ENCODE measurements around the gene PCNP.
"Not testable (repeated sequence)": the region's sequence is repeated elsewhere in the genome, so short reads cannot be mapped to it uniquely, and the experiment has no call there.

Gene PCNP

DNA sequence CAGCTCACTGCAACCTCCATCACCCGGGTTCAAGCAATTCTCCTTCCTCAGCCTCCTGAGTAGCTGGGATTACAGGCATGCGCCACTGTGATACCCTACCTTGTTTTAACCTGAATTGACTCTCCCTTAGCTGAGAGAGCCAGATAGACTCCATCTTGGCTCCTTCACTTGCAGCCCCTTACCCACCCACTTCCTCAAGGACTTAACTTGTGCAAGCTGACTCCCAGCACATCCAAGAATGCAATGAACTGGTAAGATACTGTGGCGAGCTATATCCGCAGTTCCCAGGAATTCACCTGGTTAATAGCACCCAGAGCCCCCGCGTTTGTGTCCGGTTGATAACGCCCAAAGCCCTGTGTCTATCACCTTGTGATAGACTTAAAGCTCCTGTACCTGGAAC, 58.0 kb downstream of the PCNP start:
- H3K4me3 ChIP-seq; H3K9me3 ChIP-seq; in situ Hi-C loops (cut with MboI; ENCODE audit: low sequenced_read_pairs); DNase-seq (ENCODE audit: low spot score in 2 of 2); H3K27me3 ChIP-seq (ENCODE audit: low read depth); H3K36me3 ChIP-seq (replicated peaks): not testable (repeated sequence)
- peaks cover 15% of the 10 kb centered on the region for H3K4me1 ChIP-seq

DNA sequence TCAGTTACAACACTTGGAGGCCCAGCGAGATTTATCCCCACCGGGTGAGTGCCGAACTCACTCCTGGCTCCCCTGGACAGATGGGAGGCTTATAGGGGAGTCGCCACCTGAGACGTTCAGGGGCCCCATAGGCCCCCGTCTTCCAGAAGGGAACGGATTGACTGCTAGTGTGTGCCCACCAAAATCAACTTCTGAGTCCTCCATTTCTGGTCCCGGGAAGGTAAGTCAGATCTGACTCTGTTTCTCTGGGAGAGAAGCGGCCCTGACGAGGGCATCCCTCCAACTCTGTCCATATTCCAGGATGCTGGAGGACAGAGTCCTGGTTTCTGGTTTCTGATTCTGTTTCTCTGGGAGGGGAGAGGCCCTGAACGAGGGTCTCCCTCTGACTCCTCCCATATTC, 58.6 kb downstream of the PCNP start:
- Histone ChIP-seq H3K27me3 (ENCODE audit: low read depth) (no peaks in the 10 kb centered on the region), H3K36me3 (replicated peaks) (no peaks in the 10 kb centered on the region), H3K4me3 (no peak overlapping the region), H3K4me1 (peaks cover 15% of the 10 kb centered on the region), H3K9me3 (no peaks in the 10 kb centered on the region)
- in situ Hi-C loops (cut with MboI; ENCODE audit: low sequenced_read_pairs) = no loop called here
- no peak for DNase-seq (ENCODE audit: low spot score in 2 of 2)

DNA sequence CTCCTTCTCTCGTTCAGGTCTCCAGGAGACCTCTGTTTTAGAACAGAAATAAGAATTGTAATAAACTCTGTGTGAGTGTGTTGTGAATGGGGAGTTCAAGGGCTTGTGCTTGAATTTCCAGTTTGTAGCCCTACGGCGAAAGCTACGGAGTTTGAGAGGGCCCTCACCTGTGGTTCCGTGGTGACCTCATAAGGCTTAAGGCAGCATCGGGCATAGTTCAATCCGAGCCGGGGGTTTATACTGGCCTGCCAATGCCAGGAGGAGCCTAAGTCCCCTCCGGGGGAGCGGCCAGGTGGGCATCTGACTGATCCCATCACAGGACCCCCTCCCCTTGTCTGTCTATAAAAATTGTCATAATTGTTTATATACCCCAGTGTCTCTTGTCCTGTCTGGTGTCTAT, 59.2 kb downstream of the PCNP start:
- DNase-seq (ENCODE audit: low spot score in 2 of 2) = no peak
- in situ Hi-C loops (cut with MboI; ENCODE audit: low sequenced_read_pairs) = no loop called here
- H3K36me3 ChIP-seq (replicated peaks) = no peaks in the 10 kb centered on the region
- no peak overlapping the region for H3K4me3 ChIP-seq
- H3K27me3 ChIP-seq (ENCODE audit: low read depth) = no peaks in the 10 kb centered on the region
- H3K4me1 ChIP-seq = peaks cover 15% of the 10 kb centered on the region
- no peaks in the 10 kb centered on the region for H3K9me3 ChIP-seq

DNA sequence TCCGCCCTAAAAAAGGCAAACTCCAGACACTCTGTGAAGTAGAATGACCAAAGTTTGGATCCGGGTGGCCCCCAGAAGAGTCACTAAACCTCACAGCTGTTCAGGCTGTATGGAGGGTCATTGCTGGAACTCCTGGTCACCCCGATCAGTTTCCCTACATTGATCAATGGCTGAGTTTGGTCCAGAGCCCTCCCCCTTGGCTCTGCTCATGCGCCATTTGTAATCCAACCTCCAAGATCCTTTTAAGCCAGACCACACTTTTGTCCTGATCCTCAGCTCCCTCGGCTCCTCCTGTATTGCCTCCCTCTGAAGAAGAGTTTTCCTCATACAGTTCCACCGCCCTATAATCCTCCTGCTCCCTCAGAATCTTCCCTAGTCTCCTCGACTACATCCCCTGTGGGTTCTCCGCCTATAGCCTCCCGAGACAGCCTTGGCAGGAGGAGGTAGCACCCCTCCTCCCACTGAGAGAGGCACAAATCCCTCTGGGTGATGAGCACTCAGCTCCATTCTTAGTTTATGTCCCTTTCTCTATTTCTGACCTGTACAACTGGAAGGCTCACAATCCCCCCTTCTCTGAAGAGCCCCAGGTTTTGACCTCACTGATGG, 60.7 kb downstream of the PCNP start:
- in situ Hi-C loops (cut with MboI; ENCODE audit: low sequenced_read_pairs) = no loop called here
- no peak for DNase-seq (ENCODE audit: low spot score in 2 of 2)
- Histone ChIP-seq H3K9me3 (no peaks in the 10 kb centered on the region), H3K36me3 (replicated peaks) (no peaks in the 10 kb centered on the region), H3K27me3 (ENCODE audit: low read depth) (no peaks in the 10 kb centered on the region), H3K4me1 (peaks cover 14% of the 10 kb centered on the region), H3K4me3 (no peak overlapping the region)

DNA sequence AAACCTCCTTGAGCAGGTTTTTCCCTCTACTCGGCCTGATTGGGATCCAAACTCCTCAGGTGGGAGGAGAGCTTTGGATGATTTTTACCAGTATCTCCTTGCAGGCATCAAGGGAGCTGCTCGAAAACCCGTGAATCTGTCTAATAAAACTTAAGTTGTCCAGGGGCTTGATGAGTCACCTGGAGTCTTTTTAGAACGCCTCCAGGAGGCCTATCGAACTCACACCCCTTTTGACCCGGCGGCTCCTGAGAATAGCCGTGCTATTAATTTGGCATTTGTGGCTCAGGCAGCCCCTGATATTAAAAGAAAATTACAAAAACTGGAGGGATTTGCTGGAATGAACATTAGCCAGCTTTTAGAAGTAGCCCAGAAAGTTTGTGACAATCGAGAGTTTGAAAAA, 61.4 kb downstream of the PCNP start:
- Histone ChIP-seq H3K27me3 (ENCODE audit: low read depth) (no peaks in the 10 kb centered on the region), H3K9me3 (no peaks in the 10 kb centered on the region), H3K4me1 (peaks cover 10% of the 10 kb centered on the region), H3K36me3 (replicated peaks) (no peaks in the 10 kb centered on the region), H3K4me3 (no peak overlapping the region)
- in situ Hi-C loops (cut with MboI; ENCODE audit: low sequenced_read_pairs) = no loop called here
- DNase-seq (ENCODE audit: low spot score in 2 of 2) = no peak

DNA sequence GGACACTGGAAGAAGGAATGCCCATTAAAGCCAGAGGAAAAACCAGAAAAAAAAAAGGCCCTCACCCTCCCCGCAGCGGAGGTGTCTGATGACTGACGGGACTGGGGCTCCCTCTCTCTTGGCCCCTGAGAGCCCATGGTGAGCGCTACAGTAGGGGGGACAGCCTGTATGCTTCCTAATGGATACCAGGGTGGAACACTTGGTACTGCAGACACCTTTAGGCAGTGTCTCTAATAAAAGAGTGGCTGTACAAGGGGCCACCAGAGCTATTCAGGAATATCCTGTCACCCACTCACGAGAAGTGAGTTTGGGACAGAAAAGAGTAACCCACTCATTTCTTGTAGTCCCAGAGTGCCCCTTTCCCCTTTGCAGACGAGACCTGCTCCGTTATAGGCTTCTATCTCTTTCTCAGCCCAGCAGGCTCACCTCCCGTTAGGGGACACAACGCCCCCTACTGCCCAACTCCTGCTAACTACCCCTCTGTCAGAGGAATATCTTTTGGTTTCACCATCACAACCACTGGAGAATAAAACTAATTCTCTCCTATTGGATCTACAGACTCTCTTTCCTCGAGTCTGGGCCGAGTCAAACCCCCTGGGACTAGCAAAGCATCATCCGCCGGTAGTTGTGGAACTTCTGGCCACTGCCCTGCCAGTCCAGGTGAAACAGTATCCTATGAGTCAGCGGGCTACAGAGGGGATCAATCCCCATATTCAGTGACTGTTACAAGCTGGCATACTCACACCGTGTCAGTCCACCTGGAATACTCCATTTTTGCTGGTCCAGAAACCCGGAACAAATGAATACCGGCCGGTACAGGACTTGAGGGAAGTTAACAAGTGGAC, 62.2 kb downstream of the PCNP start:
- peaks cover 3% of the 10 kb centered on the region; the same call in 1 of the 2 replicates for H3K4me1 ChIP-seq
- H3K27me3 ChIP-seq (ENCODE audit: low read depth) = no peaks in the 10 kb centered on the region
- H3K4me3 ChIP-seq = no peak overlapping the region
- peak; percentile 52 to 89 for DNase-seq (ENCODE audit: low spot score in 2 of 2)
- no peaks in the 10 kb centered on the region for H3K9me3 ChIP-seq
- H3K36me3 ChIP-seq (replicated peaks) = no peaks in the 10 kb centered on the region
- in situ Hi-C loops (cut with MboI; ENCODE audit: low sequenced_read_pairs) = no loop called here

DNA sequence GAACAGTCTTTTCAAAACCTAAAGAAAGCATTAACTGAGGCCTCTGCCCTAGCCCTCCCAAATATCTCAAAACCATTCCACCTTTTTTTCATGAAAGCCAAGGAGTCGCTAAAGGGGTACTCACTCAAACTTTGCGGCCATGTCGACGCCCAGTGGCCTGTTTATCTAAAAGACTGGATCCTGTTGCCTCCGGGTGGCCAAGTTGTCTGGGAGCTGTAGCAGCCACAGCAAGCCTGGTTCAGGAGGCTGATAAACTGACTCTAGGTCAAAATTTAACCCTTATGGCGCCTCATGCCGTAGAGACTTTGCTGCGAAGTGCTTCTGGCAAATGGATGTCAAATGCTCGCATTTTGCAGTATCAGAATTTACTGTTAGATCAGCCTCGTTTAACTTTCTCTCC, 63.5 kb downstream of the PCNP start:
- DNase-seq (ENCODE audit: low spot score in 2 of 2) = no peak
- no peak overlapping the region for H3K4me3 ChIP-seq
- H3K36me3 ChIP-seq (replicated peaks) = no peaks in the 10 kb centered on the region
- peaks cover 3% of the 10 kb centered on the region; the same call in 1 of the 2 replicates for H3K4me1 ChIP-seq
- H3K9me3 ChIP-seq = no peaks in the 10 kb centered on the region
- in situ Hi-C loops (cut with MboI; ENCODE audit: low sequenced_read_pairs) = no loop called here
- H3K27me3 ChIP-seq (ENCODE audit: low read depth) = no peaks in the 10 kb centered on the region

DNA sequence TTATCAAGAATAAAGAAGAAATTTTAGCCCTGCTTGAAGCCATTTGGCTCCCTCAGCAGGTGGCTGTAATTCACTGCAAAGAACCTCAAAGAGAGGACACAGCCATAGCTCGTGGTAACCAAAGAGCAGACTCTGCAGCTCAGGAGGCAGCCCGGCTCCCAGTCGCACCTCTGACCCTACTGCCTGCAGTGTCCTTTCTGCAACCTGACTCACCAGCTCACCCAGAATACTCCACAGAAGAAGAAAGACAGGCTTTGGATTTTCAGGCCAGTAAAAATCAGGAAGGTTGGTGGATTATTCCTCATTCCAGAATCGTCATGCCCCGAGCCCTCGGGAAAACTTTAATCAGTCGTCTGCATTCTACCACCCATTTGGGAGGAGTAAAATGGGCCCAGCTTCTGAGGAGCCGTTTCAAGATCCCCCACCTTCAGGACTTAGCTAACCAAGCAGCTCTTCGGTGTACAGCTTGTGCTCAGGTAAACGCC, 64.3 kb downstream of the PCNP start:
- no peak for DNase-seq (ENCODE audit: low spot score in 2 of 2)
- Histone ChIP-seq H3K4me1 (peaks cover 3% of the 10 kb centered on the region; the same call in 1 of the 2 replicates), H3K27me3 (ENCODE audit: low read depth) (no peaks in the 10 kb centered on the region), H3K4me3 (no peak overlapping the region), H3K36me3 (replicated peaks) (no peaks in the 10 kb centered on the region), H3K9me3 (no peaks in the 10 kb centered on the region)
- in situ Hi-C loops (cut with MboI; ENCODE audit: low sequenced_read_pairs) = no loop called here

DNA sequence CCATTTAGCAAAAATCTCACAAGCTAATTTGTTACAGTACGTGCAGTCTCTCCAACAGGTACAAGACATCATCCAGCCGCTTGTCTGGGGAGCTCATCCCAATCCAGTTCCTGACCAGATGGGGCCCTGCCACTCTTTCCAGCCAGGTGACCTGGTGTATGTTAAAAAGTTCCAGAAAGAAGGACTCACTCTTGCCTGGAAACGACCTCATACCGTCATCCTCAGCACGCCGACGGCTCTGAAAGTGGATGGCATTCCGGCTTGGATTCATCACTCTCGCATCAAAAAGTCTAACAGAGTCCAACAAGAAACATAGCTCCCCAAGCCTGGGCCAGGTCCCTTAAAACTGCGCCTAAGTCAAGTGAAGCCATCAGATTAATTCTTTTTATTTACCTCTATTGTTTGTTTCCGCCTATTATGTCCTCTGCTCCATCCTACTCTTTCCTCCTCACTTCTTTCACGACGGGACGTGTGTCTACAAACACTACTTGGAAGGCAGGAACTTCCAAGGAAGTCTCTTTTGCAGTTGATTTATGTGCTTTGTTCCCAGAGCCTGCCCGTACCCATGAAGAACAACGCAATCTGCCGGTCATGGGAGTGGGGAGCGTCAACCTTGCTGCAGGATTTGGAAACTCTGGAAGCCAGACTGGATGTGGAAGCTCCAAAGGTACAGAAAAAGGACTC, 65.4 kb downstream of the PCNP start:
- peaks cover 3% of the 10 kb centered on the region; the same call in 1 of the 2 replicates for H3K4me1 ChIP-seq
- H3K36me3 ChIP-seq (replicated peaks) = no peaks in the 10 kb centered on the region
- H3K4me3 ChIP-seq = no peak overlapping the region
- in situ Hi-C loops (cut with MboI; ENCODE audit: low sequenced_read_pairs) = no loop called here
- no peak for DNase-seq (ENCODE audit: low spot score in 2 of 2)
- H3K27me3 ChIP-seq (ENCODE audit: low read depth) = no peaks in the 10 kb centered on the region
- no peaks in the 10 kb centered on the region for H3K9me3 ChIP-seq

DNA sequence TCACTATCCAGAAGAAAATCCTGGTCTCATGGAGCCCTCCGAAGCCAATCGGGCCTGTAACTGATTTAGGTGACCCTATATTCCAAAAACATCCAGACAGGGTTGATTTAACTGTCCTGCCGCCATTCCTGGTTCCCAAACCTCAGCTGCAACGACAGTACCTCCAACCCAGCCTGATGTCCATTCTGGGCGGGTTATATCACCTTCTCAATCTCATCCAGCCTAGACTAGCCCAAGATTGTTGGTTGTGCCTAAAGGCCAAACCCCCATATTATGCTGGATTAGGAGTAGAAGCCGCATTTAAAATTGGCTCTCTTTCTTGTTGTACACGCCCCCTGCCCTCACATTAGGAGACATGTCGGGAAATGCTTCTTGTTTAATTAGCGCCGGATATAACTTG, 66.3 kb downstream of the PCNP start:
- Histone ChIP-seq H3K4me1 (peaks cover 3% of the 10 kb centered on the region; the same call in 1 of the 2 replicates), H3K27me3 (ENCODE audit: low read depth) (no peaks in the 10 kb centered on the region), H3K9me3 (no peaks in the 10 kb centered on the region), H3K36me3 (replicated peaks) (no peaks in the 10 kb centered on the region), H3K4me3 (no peak overlapping the region)
- DNase-seq (ENCODE audit: low spot score in 2 of 2) = no peak
- in situ Hi-C loops (cut with MboI; ENCODE audit: low sequenced_read_pairs) = no loop called here

DNA sequence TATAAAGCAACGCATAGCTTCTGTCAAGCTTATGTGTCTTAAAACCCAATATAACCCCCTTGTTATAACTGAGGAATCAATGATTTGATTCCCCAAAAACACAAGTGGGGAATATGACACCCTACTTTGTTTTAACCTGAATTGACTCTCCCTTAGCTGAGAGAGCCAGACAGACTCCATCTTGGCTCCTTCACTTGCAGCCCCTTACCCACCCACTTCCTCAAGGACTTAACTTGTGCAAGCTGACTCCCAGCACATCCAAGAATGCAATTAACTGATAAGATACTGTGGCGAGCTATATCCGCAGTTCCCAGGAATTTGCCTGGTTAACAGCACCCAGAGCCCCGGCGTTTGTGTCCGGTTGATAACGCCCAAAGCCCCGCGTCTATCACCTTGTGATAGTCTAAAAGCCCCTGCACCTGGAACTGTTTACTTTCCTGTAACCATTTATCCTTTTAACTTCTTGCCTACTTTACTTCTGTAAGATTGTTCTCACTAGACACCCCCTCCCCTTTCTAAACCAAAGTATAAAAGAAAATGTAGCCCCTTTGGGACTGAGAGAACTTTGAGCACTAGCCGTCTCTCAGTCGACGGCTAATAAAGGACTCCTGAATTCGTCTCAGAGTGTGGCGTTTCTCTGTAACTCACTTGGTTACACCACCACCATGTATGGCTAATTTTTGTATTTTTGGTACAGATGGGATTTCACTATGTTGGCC, 67.6 kb downstream of the PCNP start:
- H3K27me3 ChIP-seq (ENCODE audit: low read depth); H3K9me3 ChIP-seq; DNase-seq (ENCODE audit: low spot score in 2 of 2); H3K36me3 ChIP-seq (replicated peaks); H3K4me3 ChIP-seq; H3K4me1 ChIP-seq; in situ Hi-C loops (cut with MboI; ENCODE audit: low sequenced_read_pairs): not testable (repeated sequence)

DNA sequence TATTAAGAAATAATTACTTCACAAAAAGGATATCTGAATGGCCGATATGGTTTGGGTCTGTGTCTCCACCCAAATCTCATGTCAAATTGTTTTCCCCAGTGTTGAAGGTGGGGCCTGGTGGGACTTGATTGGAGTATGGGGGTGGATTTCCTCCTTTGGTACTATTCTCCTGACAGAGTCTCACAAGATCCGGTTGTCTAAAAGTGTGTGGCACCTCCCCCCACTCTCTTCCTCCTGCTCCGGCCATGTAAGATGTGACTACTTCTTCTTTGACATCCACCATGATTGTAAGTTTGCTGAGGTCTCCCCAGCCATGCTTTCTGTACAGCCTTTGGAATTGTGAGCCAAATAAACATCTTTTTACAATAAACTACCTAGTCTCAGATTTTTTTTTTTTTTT, 68.5 kb downstream of the PCNP start:
- H3K36me3 ChIP-seq (replicated peaks) = no peaks in the 10 kb centered on the region
- H3K27me3 ChIP-seq (ENCODE audit: low read depth) = no peaks in the 10 kb centered on the region
- no peak overlapping the region for H3K4me3 ChIP-seq
- no peaks in the 10 kb centered on the region for H3K4me1 ChIP-seq
- DNase-seq (ENCODE audit: low spot score in 2 of 2) = no peak
- in situ Hi-C loops (cut with MboI; ENCODE audit: low sequenced_read_pairs) = no loop called here
- H3K9me3 ChIP-seq = no peaks in the 10 kb centered on the region

DNA sequence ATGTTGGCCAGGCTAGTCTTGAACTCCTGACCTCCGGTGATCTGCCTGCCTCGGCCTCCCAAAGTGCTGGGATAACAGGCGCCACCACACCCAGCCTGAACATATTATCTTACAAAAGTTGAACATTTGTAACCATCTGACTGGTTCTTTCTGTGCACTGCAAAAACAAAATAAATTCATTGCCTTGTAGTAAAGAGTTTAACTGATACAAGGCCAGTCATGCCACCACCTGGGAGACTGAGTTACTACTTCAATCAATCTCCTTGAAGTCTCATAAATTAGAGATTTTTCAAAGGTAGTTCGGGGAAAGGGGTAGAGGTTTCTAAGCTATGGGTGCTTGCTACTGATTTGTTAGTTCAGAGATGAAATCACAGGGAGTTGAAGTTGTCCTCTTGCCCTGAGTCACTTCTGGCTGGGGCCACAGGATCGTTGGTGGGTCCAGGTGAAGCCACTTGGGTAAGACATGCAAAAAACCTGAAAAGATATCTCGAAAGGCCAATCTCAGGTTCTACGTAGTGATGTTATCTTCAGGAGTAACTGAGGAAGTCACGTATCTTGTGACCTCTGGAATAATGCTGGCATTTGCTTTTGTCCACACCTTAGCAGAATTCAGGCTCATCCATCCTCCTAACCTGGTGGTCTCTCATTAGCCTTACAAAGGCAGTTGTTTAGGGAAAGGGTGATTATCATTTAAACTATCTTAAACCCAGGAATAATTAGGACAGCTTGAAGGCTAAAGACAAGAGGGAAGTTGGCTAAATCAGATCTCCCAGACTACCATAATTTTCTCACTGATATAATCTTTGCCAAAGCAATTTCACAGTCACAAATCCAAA, 69.2 kb downstream of the PCNP start:
- Histone ChIP-seq H3K4me3 (no peak overlapping the region), H3K27me3 (ENCODE audit: low read depth) (no peaks in the 10 kb centered on the region), H3K36me3 (replicated peaks) (no peaks in the 10 kb centered on the region; the same call in 1 of the 2 replicates), H3K9me3 (no peaks in the 10 kb centered on the region), H3K4me1 (no peaks in the 10 kb centered on the region)
- in situ Hi-C loops (cut with MboI; ENCODE audit: low sequenced_read_pairs) = no loop called here
- no peak for DNase-seq (ENCODE audit: low spot score in 2 of 2)

Data from HAP-1 (cell line).